ENCODE data around the gene PEAR1. TPM values are rescaled to one million over a fixed set of nuclear protein-coding genes. Genes with fewer than 3 reads are reported as not detected.

PEAR1 gene
- total and polyA plus RNA-seq, 2 donors (not counting 1 experiment from before 2014, with no cell fraction given) = 2.6 to 41.5 TPM

DNA sequence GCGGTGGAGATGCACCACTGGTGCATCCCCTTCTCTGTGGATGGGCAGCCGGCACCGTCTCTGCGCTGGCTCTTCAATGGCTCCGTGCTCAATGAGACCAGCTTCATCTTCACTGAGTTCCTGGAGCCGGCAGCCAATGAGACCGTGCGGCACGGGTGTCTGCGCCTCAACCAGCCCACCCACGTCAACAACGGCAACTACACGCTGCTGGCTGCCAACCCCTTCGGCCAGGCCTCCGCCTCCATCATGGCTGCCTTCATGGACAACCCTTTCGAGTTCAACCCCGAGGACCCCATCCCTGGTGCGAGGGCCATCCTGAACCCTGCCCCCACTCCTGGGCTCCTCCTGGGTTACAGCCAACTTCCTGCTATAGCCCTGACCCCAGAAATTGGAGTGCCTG lies 19.9 kb upstream of the PEAR1 start:
- Histone ChIP-seq H4K20me1 (ENCODE audit: control insufficient read depth, extremely low read depth, insufficient read depth, low read length) (no peaks in the 10 kb centered on the region), H3K4me3 (replicated peaks in 1 of 4; ENCODE audit: control extremely low read depth in 1 of 4, insufficient read depth in 1 of 4, low read depth in 3 of 4, low read length in 4 of 4) (no peak overlapping the region), H3K27ac (ENCODE audit: insufficient read depth, low read length) (no peak overlapping the region), H3K4me1 (ENCODE audit: control insufficient read depth, extremely low read depth, insufficient read depth, low read length) (peaks cover 4% of the 10 kb centered on the region), H3K4me2 (ENCODE audit: extremely low read depth, insufficient read depth, low read length) (no peak overlapping the region), H3K27me3 (ENCODE audit: control insufficient read depth, insufficient read depth, low read length) (peaks cover 20% of the 10 kb centered on the region), H3K9me3 (ENCODE audit: control insufficient read depth, insufficient read depth, low read depth, low read length) (no peaks in the 10 kb centered on the region), H2AFZ (ENCODE audit: low read length) (no peak overlapping the region), H3K36me3 (ENCODE audit: control insufficient read depth, insufficient read depth, low read length) (no peaks in the 10 kb centered on the region), H3K9ac (ENCODE audit: insufficient read depth, low read length) (no peak overlapping the region), H3K79me2 (ENCODE audit: control insufficient read depth, insufficient read depth, low read length) (no peaks in the 10 kb centered on the region)
- no peak for DNase-seq (ENCODE audit: low read depth in 2 of 2)
- TF ChIP-seq EZH2 (IDR thresholded peaks at IDR 0.05; ENCODE audit: low read length, missing control alignments) = no peak
- TF ChIP-seq, protein P1, sequence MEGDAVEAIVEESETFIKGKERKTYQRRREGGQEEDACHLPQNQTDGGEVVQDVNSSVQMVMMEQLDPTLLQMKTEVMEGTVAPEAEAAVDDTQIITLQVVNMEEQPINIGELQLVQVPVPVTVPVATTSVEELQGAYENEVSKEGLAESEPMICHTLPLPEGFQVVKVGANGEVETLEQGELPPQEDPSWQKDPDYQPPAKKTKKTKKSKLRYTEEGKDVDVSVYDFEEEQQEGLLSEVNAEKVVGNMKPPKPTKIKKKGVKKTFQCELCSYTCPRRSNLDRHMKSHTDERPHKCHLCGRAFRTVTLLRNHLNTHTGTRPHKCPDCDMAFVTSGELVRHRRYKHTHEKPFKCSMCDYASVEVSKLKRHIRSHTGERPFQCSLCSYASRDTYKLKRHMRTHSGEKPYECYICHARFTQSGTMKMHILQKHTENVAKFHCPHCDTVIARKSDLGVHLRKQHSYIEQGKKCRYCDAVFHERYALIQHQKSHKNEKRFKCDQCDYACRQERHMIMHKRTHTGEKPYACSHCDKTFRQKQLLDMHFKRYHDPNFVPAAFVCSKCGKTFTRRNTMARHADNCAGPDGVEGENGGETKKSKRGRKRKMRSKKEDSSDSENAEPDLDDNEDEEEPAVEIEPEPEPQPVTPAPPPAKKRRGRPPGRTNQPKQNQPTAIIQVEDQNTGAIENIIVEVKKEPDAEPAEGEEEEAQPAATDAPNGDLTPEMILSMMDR (conservative IDR thresholded peaks at IDR 0.05 in 1 of 2, IDR thresholded peaks at IDR 0.05 in 1 of 2; ENCODE audit: low read depth in 1 of 2, low read length in 2 of 2) = no peak

DNA sequence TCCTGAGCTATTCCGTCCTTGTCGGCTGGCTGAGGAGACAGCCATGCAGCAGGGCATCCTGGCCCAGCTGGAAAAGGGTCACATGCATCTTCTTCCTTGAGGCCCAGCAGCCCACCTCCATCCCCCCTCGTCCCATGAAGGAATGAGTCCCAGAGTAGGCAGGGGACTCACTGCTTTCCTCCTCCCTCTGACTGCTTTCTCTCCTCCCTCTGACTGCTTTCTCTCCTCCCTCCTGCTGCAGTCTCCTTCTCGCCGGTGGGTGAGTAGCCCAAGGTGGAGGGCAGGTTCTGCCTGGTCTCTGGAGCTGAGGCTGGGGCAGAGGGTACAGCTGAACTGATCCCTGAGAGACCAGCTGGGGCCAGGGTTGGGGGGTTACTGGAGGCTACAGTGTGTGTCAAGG lies 19.4 kb upstream of the PEAR1 start:
- no peak overlapping the region for H3K27ac ChIP-seq (ENCODE audit: insufficient read depth, low read length)
- no peaks in the 10 kb centered on the region for H3K36me3 ChIP-seq (ENCODE audit: control insufficient read depth, insufficient read depth, low read length)
- no peaks in the 10 kb centered on the region for H4K20me1 ChIP-seq (ENCODE audit: control insufficient read depth, extremely low read depth, insufficient read depth, low read length)
- no peak overlapping the region for H3K9ac ChIP-seq (ENCODE audit: insufficient read depth, low read length)
- H2AFZ ChIP-seq (ENCODE audit: low read length) = no peak overlapping the region
- H3K4me3 ChIP-seq (replicated peaks in 1 of 4; ENCODE audit: control extremely low read depth in 1 of 4, insufficient read depth in 1 of 4, low read depth in 3 of 4, low read length in 4 of 4) = no peak overlapping the region
- no peaks in the 10 kb centered on the region for H3K79me2 ChIP-seq (ENCODE audit: control insufficient read depth, insufficient read depth, low read length)
- no peaks in the 10 kb centered on the region for H3K9me3 ChIP-seq (ENCODE audit: control insufficient read depth, insufficient read depth, low read depth, low read length)
- H3K27me3 ChIP-seq (ENCODE audit: control insufficient read depth, insufficient read depth, low read length) = peaks cover 25% of the 10 kb centered on the region
- no peak for TF ChIP-seq EZH2 (IDR thresholded peaks at IDR 0.05; ENCODE audit: low read length, missing control alignments)
- TF ChIP-seq, protein P1 (conservative IDR thresholded peaks at IDR 0.05 in 1 of 2, IDR thresholded peaks at IDR 0.05 in 1 of 2; ENCODE audit: low read depth in 1 of 2, low read length in 2 of 2) = no peak
- no peak overlapping the region for H3K4me2 ChIP-seq (ENCODE audit: extremely low read depth, insufficient read depth, low read length)
- no peak for DNase-seq (ENCODE audit: low read depth in 2 of 2)
- H3K4me1 ChIP-seq (ENCODE audit: control insufficient read depth, extremely low read depth, insufficient read depth, low read length) = peaks cover 4% of the 10 kb centered on the region

DNA sequence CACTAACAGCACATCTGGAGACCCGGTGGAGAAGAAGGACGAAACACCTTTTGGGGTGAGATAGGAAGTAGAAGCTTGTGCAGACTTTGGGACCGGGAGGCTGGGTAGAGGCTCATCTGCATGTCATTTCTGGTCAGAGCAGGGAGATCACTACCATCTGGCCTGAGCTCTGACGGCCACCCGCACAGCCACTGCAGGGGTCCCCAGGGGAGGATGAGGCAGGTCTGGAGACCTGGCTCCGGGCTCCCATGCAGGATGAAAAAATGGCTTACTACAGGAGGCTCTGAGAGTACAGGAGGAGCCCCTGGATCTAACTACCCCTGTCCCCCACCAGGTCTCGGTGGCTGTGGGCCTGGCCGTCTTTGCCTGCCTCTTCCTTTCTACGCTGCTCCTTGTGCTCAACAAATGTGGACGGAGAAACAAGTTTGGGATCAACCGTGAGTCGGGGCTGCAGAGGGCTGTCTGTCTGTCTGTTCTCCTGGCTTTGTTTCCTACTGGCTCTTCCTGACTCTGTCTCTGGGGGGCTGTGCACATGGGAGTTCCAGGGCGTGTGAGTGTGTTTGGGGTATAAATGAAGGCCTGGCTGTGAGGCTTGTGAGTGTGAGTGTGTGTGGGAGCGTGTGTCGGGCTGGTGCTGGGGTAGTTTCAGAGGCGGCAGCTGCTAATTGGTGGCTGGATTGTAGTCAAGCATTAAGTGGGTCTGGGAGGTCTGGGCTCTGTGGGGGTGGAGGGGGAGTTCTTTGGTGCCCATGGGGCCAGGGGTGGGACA lies 18.8 kb upstream of the PEAR1 start:
- H3K4me2 ChIP-seq (ENCODE audit: extremely low read depth, insufficient read depth, low read length) = no peak overlapping the region
- TF ChIP-seq, protein P1 (conservative IDR thresholded peaks at IDR 0.05 in 1 of 2, IDR thresholded peaks at IDR 0.05 in 1 of 2; ENCODE audit: low read depth in 1 of 2, low read length in 2 of 2) = no peak
- TF ChIP-seq EZH2 (IDR thresholded peaks at IDR 0.05; ENCODE audit: low read length, missing control alignments) = no peak

More for the DNA sequence above, 18.8 kb upstream of the PEAR1 start:
- H3K27ac ChIP-seq (ENCODE audit: insufficient read depth, low read length) = no peak overlapping the region
- H3K27me3 ChIP-seq (ENCODE audit: control insufficient read depth, insufficient read depth, low read length) = peaks cover 25% of the 10 kb centered on the region
- H4K20me1 ChIP-seq (ENCODE audit: control insufficient read depth, extremely low read depth, insufficient read depth, low read length) = no peaks in the 10 kb centered on the region
- H3K9ac ChIP-seq (ENCODE audit: insufficient read depth, low read length) = no peak overlapping the region
- no peaks in the 10 kb centered on the region for H3K9me3 ChIP-seq (ENCODE audit: control insufficient read depth, insufficient read depth, low read depth, low read length)
- no peak overlapping the region for H3K4me3 ChIP-seq (replicated peaks in 1 of 4; ENCODE audit: control extremely low read depth in 1 of 4, insufficient read depth in 1 of 4, low read depth in 3 of 4, low read length in 4 of 4)
- H3K79me2 ChIP-seq (ENCODE audit: control insufficient read depth, insufficient read depth, low read length) = no peaks in the 10 kb centered on the region
- no peaks in the 10 kb centered on the region for H3K36me3 ChIP-seq (ENCODE audit: control insufficient read depth, insufficient read depth, low read length)
- H3K4me1 ChIP-seq (ENCODE audit: control insufficient read depth, extremely low read depth, insufficient read depth, low read length) = peaks cover 4% of the 10 kb centered on the region
- no peak for DNase-seq (ENCODE audit: low read depth in 2 of 2)
- no peak overlapping the region for H2AFZ ChIP-seq (ENCODE audit: low read length)

All from fibroblast of lung (primary cell).